ENCODE data around the gene GNL3L. TPM values are rescaled to one million over a fixed set of nuclear protein-coding genes. Genes with fewer than 3 reads are reported as not detected.
A peak's percentile ranks its signal among the peaks of the same experiment; 100 is the strongest.
"Not testable (repeated sequence)": the region's sequence is repeated elsewhere in the genome, so short reads cannot be mapped to it uniquely, and the experiment has no call there.

Gene GNL3L
- total RNA-seq, 1 donor from 2014 or later, result 42.2 TPM

- H3K27ac Mint-ChIP-seq, result peak overlapping the region; percentile 74
- H3K9me3 Mint-ChIP-seq, result peaks cover 4% of the 10 kb centered on the region
- no peak for DNase-seq (ENCODE audit: extremely low spot score, unreplicated experiment)
- no peaks in the 10 kb centered on the region for H3K36me3 Mint-ChIP-seq
- no peaks in the 10 kb centered on the region for H3K27me3 Mint-ChIP-seq
- TF ChIP-seq CTCF (conservative IDR thresholded peaks at IDR 0.05), result no peak
- peak overlapping the region; percentile 90 for H3K4me3 Mint-ChIP-seq
- peaks cover 10% of the 10 kb centered on the region for H3K4me1 Mint-ChIP-seq (ENCODE audit: unreplicated experiment)
Measured at GRCh38 chrX:54496936-54497335, 33.1 kb upstream of the GNL3L start.

GRCh38 chrX:54509400-54509799 is 20.6 kb upstream of the GNL3L start:
- H3K27me3 Mint-ChIP-seq, result no peaks in the 10 kb centered on the region
- H3K36me3 Mint-ChIP-seq, result no peaks in the 10 kb centered on the region
- no peak for TF ChIP-seq CTCF (conservative IDR thresholded peaks at IDR 0.05)
- H3K9me3 Mint-ChIP-seq, result no peaks in the 10 kb centered on the region
- DNase-seq (ENCODE audit: extremely low spot score, unreplicated experiment), result no peak
- peaks cover 7% of the 10 kb centered on the region for H3K4me1 Mint-ChIP-seq (ENCODE audit: unreplicated experiment)
- H3K27ac Mint-ChIP-seq, result no peak overlapping the region
- no peak overlapping the region for H3K4me3 Mint-ChIP-seq

- H3K4me1 Mint-ChIP-seq (ENCODE audit: unreplicated experiment), result peaks cover 7% of the 10 kb centered on the region
- no peak for DNase-seq (ENCODE audit: extremely low spot score, unreplicated experiment)
- H3K36me3 Mint-ChIP-seq, result no peaks in the 10 kb centered on the region
- H3K27me3 Mint-ChIP-seq, result no peaks in the 10 kb centered on the region
- TF ChIP-seq CTCF (conservative IDR thresholded peaks at IDR 0.05), result no peak
- peaks cover 12% of the 10 kb centered on the region for H3K9me3 Mint-ChIP-seq
- peak overlapping the region; percentile 94 for H3K27ac Mint-ChIP-seq
- peak overlapping the region; percentile 95 for H3K4me3 Mint-ChIP-seq
Measured at GRCh38 chrX:54529151-54529550, 868 bp upstream of the GNL3L start.

GRCh38 chrX:54530357-54530900 is 410 bp downstream of the GNL3L start:
- H3K9me3 Mint-ChIP-seq, result peaks cover 12% of the 10 kb centered on the region
- no peak for TF ChIP-seq CTCF (conservative IDR thresholded peaks at IDR 0.05)
- H3K4me3 Mint-ChIP-seq, result peak overlapping the region; percentile 95
- H3K27me3 Mint-ChIP-seq, result no peaks in the 10 kb centered on the region
- DNase-seq (ENCODE audit: extremely low spot score, unreplicated experiment), result no peak
- peak overlapping the region; percentile 94 for H3K27ac Mint-ChIP-seq
- H3K4me1 Mint-ChIP-seq (ENCODE audit: unreplicated experiment), result peaks cover 14% of the 10 kb centered on the region
- H3K36me3 Mint-ChIP-seq, result peaks cover 7% of the 10 kb centered on the region

- Mint-ChIP-seq H3K36me3 (peaks cover 7% of the 10 kb centered on the region), H3K27me3 (no peaks in the 10 kb centered on the region), H3K9me3 (no peaks in the 10 kb centered on the region), H3K27ac (no peak overlapping the region), H3K4me3 (peak overlapping the region; percentile 21), H3K4me1 (ENCODE audit: unreplicated experiment) (peaks cover 14% of the 10 kb centered on the region)
- TF ChIP-seq CTCF (conservative IDR thresholded peaks at IDR 0.05), result no peak
- no peak for DNase-seq (ENCODE audit: extremely low spot score, unreplicated experiment)
Measured at GRCh38 chrX:54534271-54534670, 4.3 kb downstream of the GNL3L start.

GRCh38 chrX:54540289-54540688 is 10.3 kb downstream of the GNL3L start:
- Mint-ChIP-seq H3K4me1 (ENCODE audit: unreplicated experiment) (no peaks in the 10 kb centered on the region), H3K9me3 (no peaks in the 10 kb centered on the region), H3K36me3 (peaks cover 17% of the 10 kb centered on the region), H3K4me3 (no peak overlapping the region), H3K27ac (no peak overlapping the region), H3K27me3 (no peaks in the 10 kb centered on the region)
- no peak for TF ChIP-seq CTCF (conservative IDR thresholded peaks at IDR 0.05)
- no peak for DNase-seq (ENCODE audit: extremely low spot score, unreplicated experiment)

- H3K27me3 Mint-ChIP-seq; H3K4me1 Mint-ChIP-seq (ENCODE audit: unreplicated experiment); H3K27ac Mint-ChIP-seq; H3K4me3 Mint-ChIP-seq; H3K9me3 Mint-ChIP-seq; DNase-seq (ENCODE audit: extremely low spot score, unreplicated experiment): not testable (repeated sequence)
- H3K36me3 Mint-ChIP-seq, result peaks cover 17% of the 10 kb centered on the region
Measured at GRCh38 chrX:54542239-54542638, 12.2 kb downstream of the GNL3L start.
